ENCODE data around the gene COL25A1. TPM values are rescaled to one million over a fixed set of nuclear protein-coding genes. Genes with fewer than 3 reads are reported as not detected.

COL25A1 gene
- total and polyA plus RNA-seq, 4 donors: 0.61 to 4.4 (median 2.1) TPM

DNA sequence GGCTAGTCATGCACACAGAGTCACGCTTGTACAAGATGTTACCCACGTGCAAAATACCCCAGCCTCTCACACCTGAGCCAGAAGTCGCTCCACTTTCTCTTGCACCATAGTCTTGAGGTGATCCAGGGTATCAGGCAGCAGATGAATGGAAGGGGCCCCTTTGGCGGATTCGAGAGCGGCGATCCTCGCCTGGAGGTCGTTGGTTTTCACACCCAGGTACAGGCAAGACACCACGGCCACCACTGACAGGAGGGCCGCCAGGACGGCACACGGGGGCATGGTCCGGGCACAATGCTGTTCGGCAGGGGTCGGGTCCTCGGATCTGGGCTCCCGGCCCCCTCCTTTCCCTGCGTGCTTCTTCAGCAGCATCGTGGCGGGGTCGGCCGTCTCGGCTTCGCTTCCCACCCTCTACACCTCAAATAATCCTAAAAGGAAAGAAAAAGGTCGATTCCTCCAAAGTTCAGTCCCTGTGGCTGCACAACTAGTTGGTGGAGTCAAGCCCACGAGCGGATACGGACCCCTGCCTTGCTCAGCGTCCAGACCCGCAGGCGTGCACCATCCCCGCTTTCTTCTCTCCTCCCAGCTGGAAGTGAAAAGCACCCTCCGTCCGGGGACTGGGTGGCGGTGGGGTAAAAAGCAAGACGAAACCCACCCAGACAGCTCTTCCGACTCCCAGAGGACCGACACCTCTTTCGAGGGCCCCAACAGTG lies 652 bp downstream of the COL25A1 start:
- no peak for TF ChIP-seq FOXA2 (IDR thresholded peaks at IDR 0.05)
- TF ChIP-seq HNF4A (conservative IDR thresholded peaks at IDR 0.05): no peak
- TF ChIP-seq ATF3 (IDR thresholded peaks at IDR 0.05): no peak
- TF ChIP-seq, protein P1, sequence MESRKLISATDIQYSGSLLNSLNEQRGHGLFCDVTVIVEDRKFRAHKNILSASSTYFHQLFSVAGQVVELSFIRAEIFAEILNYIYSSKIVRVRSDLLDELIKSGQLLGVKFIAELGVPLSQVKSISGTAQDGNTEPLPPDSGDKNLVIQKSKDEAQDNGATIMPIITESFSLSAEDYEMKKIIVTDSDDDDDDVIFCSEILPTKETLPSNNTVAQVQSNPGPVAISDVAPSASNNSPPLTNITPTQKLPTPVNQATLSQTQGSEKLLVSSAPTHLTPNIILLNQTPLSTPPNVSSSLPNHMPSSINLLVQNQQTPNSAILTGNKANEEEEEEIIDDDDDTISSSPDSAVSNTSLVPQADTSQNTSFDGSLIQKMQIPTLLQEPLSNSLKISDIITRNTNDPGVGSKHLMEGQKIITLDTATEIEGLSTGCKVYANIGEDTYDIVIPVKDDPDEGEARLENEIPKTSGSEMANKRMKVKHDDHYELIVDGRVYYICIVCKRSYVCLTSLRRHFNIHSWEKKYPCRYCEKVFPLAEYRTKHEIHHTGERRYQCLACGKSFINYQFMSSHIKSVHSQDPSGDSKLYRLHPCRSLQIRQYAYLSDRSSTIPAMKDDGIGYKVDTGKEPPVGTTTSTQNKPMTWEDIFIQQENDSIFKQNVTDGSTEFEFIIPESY (IDR thresholded peaks at IDR 0.05): no peak
- no peak for TF ChIP-seq FOXA1 (IDR thresholded peaks at IDR 0.05)
- no peak for TF ChIP-seq JUND (IDR thresholded peaks at IDR 0.05)
- TF ChIP-seq RAD21 (IDR thresholded peaks at IDR 0.05): no peak
- no peak for TF ChIP-seq REST (IDR thresholded peaks at IDR 0.05)
- no peak for TF ChIP-seq MAX (IDR thresholded peaks at IDR 0.05)
- TF ChIP-seq HNF4G (IDR thresholded peaks at IDR 0.05): no peak
- TF ChIP-seq, protein P2, sequence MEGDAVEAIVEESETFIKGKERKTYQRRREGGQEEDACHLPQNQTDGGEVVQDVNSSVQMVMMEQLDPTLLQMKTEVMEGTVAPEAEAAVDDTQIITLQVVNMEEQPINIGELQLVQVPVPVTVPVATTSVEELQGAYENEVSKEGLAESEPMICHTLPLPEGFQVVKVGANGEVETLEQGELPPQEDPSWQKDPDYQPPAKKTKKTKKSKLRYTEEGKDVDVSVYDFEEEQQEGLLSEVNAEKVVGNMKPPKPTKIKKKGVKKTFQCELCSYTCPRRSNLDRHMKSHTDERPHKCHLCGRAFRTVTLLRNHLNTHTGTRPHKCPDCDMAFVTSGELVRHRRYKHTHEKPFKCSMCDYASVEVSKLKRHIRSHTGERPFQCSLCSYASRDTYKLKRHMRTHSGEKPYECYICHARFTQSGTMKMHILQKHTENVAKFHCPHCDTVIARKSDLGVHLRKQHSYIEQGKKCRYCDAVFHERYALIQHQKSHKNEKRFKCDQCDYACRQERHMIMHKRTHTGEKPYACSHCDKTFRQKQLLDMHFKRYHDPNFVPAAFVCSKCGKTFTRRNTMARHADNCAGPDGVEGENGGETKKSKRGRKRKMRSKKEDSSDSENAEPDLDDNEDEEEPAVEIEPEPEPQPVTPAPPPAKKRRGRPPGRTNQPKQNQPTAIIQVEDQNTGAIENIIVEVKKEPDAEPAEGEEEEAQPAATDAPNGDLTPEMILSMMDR (IDR thresholded peaks at IDR 0.05; ENCODE audit: low read depth, low read length, missing input control): no peak
- TF ChIP-seq SP1 (IDR thresholded peaks at IDR 0.05): no peak
- TF ChIP-seq RXRA (IDR thresholded peaks at IDR 0.05): no peak
- TF ChIP-seq GABPA (IDR thresholded peaks at IDR 0.05 in 1 of 2, conservative IDR thresholded peaks at IDR 0.05 in 1 of 2): no peak
- no peak for TF ChIP-seq NR2F2 (IDR thresholded peaks at IDR 0.05)
- no peak for TF ChIP-seq YY1 (IDR thresholded peaks at IDR 0.05)
- TF ChIP-seq EGR1 (IDR thresholded peaks at IDR 0.05; ENCODE audit: low read depth in 2 of 2): no peak
- TF ChIP-seq TAF1 (conservative IDR thresholded peaks at IDR 0.05): no peak
- Histone ChIP-seq H3K27ac (ENCODE audit: low read depth in 1 of 2, low read length in 2 of 2) (no peak overlapping the region), H3K4me1 (ENCODE audit: control insufficient read depth in 4 of 4, insufficient read depth in 4 of 4, low read length in 3 of 4) (peaks cover 7 to 16% (median 13%) of the 10 kb centered on the region in 4 donors), H3K4me3 (ENCODE audit: low read depth in 1 of 3, low read length in 3 of 3) (peak overlapping the region; percentile 27 to 65 (median 45)), H3K9ac (ENCODE audit: low read depth in 1 of 2, low read length in 2 of 2) (no peak overlapping the region), H3K27me3 (ENCODE audit: control insufficient read depth in 4 of 4, insufficient read depth in 4 of 4, low read length in 3 of 4) (peaks cover 0 to 19% (median 5%) of the 10 kb centered on the region in 4 donors), H3K9me3 (ENCODE audit: control insufficient read depth in 4 of 4, low read length in 3 of 4) (no peaks in the 10 kb centered on the region), H3K36me3 (ENCODE audit: control insufficient read depth in 4 of 4, insufficient read depth in 3 of 4, low read depth in 1 of 4, low read length in 3 of 4) (no peaks in the 10 kb centered on the region)
- WGBS: 9% methylated on average over 40 of the region's 40 CpGs
- no peak for DNase-seq (ENCODE audit: low spot score)
